Right atrium auricular region (tissue), 2 donors: ENCODE results near the gene HLA-DOB. TPM values are rescaled to one million over a fixed set of nuclear protein-coding genes. Genes with fewer than 3 reads are reported as not detected.

Experiments used
- DNase-seq: peaks from one replicate; pipeline ENCODE4 v3.0.0-alpha.2; 2019; ENCODE audit warnings: low spot score
- H3K27ac ChIP-seq, 2 donors: fragments of 200-600 bp; sonication (generic); 1 replicate in 1 of 2; 2 replicates in 1 of 2; pipeline ENCODE4 v1.5.1; 2016 to 2019
- H3K27me3 ChIP-seq, 2 donors: fragments of 200-600 bp; sonication (generic); one replicate each; pipeline versions ENCODE4 v1.5.1 to v1.6.0; 2017 to 2019
- H3K36me3 ChIP-seq: fragments of 200-600 bp; sonication (generic); one replicate; pipeline ENCODE4 v1.5.1; 2016
- H3K4me1 ChIP-seq, 2 donors: fragments of 200-600 bp; sonication (generic); one replicate each; pipeline versions ENCODE4 v1.5.1 to v1.6.0; 2017 to 2019
- H3K4me3 ChIP-seq, 2 donors: fragments of 200-600 bp; sonication (generic); 1 replicate in 1 of 2; 2 replicates in 1 of 2; pipeline ENCODE4 v1.5.1; 2017 to 2019; ENCODE audit warnings: mild to moderate bottlenecking in 1 of 2, moderate library complexity in 1 of 2
- H3K9me3 ChIP-seq, 2 donors: fragments of 200-600 bp; sonication (generic); one replicate each; pipeline ENCODE4 v1.5.1; 2019
- CTCF ChIP-seq, 2 donors: fragments of 200-600 bp; sonication (generic); IDR thresholded peaks; one replicate each; pipeline ENCODE4 v1.5.1; 2019; ENCODE audit warnings: antibody characterized with exemption in 2 of 2
- total RNA-seq, 2 donors: library from RNA; depleted of rRNA; stranded (reverse); fragments of >200 nt; gene quantifications; one replicate each; pipeline ENCODE4 v1.1.0, GENCODE V29; 2016

Gene HLA-DOB
- total RNA-seq, 2 donors from 2014 or later: not detected

GRCh38 chr6:32774426-32774825 is 42.4 kb downstream of the HLA-DOB start:
- Histone ChIP-seq H3K4me1 (no peaks in the 10 kb centered on the region), H3K9me3 (no peaks in the 10 kb centered on the region), H3K4me3 (no peak overlapping the region), H3K27me3 (no peaks in the 10 kb centered on the region), H3K36me3 (no peaks in the 10 kb centered on the region), H3K27ac (no peak overlapping the region)
- DNase-seq: no peak
- no peak for TF ChIP-seq CTCF (IDR thresholded peaks at IDR 0.05)

DNA sequence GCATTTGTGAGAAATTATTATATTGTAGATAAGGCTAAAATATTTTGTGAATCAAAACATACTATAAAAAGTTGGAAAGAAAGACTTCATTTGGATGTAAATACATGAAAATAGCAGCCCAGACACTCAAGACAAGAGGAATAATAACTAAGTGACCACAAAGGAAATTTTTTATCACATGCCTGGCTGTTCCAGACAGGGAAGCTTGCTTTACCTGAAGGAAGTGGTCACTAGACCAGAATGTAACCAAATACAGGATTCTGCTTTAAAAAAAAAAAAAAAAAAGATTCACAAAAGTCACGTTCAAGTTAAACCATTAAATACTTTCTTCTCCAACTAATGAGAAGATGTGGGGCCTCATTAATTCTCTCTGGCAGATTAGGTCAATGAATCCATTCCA is 44.1 kb downstream of the HLA-DOB start:
- Histone ChIP-seq H3K27me3 (no peaks in the 10 kb centered on the region), H3K9me3 (no peaks in the 10 kb centered on the region), H3K36me3 (no peaks in the 10 kb centered on the region), H3K4me3 (no peak overlapping the region), H3K4me1 (no peaks in the 10 kb centered on the region), H3K27ac (no peak overlapping the region)
- no peak for TF ChIP-seq CTCF (IDR thresholded peaks at IDR 0.05)
- DNase-seq: no peak

DNA sequence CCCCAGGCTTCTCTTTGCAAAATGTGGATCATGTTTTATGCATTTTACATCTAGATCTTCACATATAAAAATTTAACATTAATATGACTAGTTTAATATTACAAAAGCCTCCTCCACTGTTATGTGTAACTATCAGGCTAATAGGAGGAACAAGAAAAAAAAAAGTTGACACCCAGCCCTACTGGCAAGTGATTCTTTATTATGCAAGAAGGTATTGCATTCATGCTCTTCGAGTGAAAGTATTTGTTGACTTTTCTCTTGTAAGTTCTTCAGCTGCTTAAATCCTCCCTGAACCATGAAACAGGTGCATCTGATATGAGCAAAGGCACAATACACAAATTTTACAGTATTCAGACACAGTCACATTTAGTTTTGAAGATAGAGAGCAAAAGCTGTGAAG is 52.8 kb downstream of the HLA-DOB start:
- Histone ChIP-seq H3K9me3 (no peaks in the 10 kb centered on the region), H3K4me1 (no peaks in the 10 kb centered on the region), H3K4me3 (no peak overlapping the region), H3K27ac (no peak overlapping the region), H3K36me3 (no peaks in the 10 kb centered on the region), H3K27me3 (no peaks in the 10 kb centered on the region)
- DNase-seq: no peak
- no peak for TF ChIP-seq CTCF (IDR thresholded peaks at IDR 0.05)

GRCh38 chr6:32763421-32763820 is 53.4 kb downstream of the HLA-DOB start, which contains the start of gene HLA-DQB2:
HLA-DQB2 (minus strand) TSS chr6:32763532; CDS start chr6:32763470, 62 bp downstream.
- no peaks in the 10 kb centered on the region for H3K9me3 ChIP-seq
- H3K36me3 ChIP-seq: no peaks in the 10 kb centered on the region
- no peak for DNase-seq
- no peaks in the 10 kb centered on the region for H3K27me3 ChIP-seq
- H3K4me1 ChIP-seq: no peaks in the 10 kb centered on the region
- no peak for TF ChIP-seq CTCF (IDR thresholded peaks at IDR 0.05)
- H3K4me3 ChIP-seq: no peak within 1 kb of the TSS
- no peak within 1 kb of the TSS for H3K27ac ChIP-seq

Other genes starting within 250 kb of the HLA-DOB start
- 10 to 100 TPM; 24.0 to 37.6 TPM for gene HLA-DRB1, start 227.2 kb downstream of the HLA-DOB start, total RNA-seq
- gene HLA-DQA1, start 179.6 kb downstream of the HLA-DOB start, total RNA-seq: 1 to 10 TPM in 1 of 2 donors, under 1 TPM in 1; 0.63 to 2.9 TPM
- 1 to 10 TPM in 1 of 2 donors, under 1 TPM in 1; 0.59 to 1.8 TPM for gene HLA-DQB1, start 150.3 kb downstream of the HLA-DOB start, total RNA-seq
- gene HLA-DQA2, start 75.6 kb downstream of the HLA-DOB start, total RNA-seq: under 1 TPM in 1 of 2 donors, not detected in 1; 0.75 TPM
- gene HLA-DQB2, start 53.5 kb downstream of the HLA-DOB start, total RNA-seq: 1 to 10 TPM in 1 of 2 donors, not detected in 1; 1.3 TPM
- gene TAP2, start 21.7 kb upstream of the HLA-DOB start, total RNA-seq: 1 to 10 TPM; 3.4 to 6.3 TPM
- 10 to 100 TPM; 15.4 to 29.2 TPM for gene PSMB8, start 27.0 kb upstream of the HLA-DOB start, total RNA-seq
- 10 to 100 TPM; 11.9 to 26.5 TPM for gene TAP1, start 36.7 kb upstream of the HLA-DOB start, total RNA-seq
- gene PSMB9, start 37.2 kb upstream of the HLA-DOB start, total RNA-seq: 10 to 100 TPM; 10.9 to 17.6 TPM
- gene HLA-DMB, start 124.0 kb upstream of the HLA-DOB start, total RNA-seq: 10 to 100 TPM in 1 of 2 donors, 1 to 10 TPM in 1; 3.6 to 12.9 TPM
- 10 to 100 TPM in 1 of 2 donors, 1 to 10 TPM in 1; 9.2 to 15.4 TPM for gene HLA-DMA, start 136.1 kb upstream of the HLA-DOB start, total RNA-seq
- 10 to 100 TPM; 56.9 to 91.1 TPM for gene BRD2, start 151.6 kb upstream of the HLA-DOB start, total RNA-seq
- gene HLA-DOA, start 192.6 kb upstream of the HLA-DOB start, total RNA-seq: 10 to 100 TPM in 1 of 2 donors, 1 to 10 TPM in 1; 2.6 to 15.6 TPM